Activated effector memory CD4-positive, alpha-beta T cell treated with anti-CD3 and anti-CD28 coated beads, Interleukin-2, amount 50 U/mL, for 16 hours (primary cell): ENCODE results near the gene GPR83.
"Not testable (repeated sequence)": the region's sequence is repeated elsewhere in the genome, so short reads cannot be mapped to it uniquely, and the experiment has no call there.

ENCODE experiments used
- DNase-seq: peaks from one replicate; pipeline ENCODE4 v3.0.0-alpha.2; 2020

The GPR83 gene

DNA sequence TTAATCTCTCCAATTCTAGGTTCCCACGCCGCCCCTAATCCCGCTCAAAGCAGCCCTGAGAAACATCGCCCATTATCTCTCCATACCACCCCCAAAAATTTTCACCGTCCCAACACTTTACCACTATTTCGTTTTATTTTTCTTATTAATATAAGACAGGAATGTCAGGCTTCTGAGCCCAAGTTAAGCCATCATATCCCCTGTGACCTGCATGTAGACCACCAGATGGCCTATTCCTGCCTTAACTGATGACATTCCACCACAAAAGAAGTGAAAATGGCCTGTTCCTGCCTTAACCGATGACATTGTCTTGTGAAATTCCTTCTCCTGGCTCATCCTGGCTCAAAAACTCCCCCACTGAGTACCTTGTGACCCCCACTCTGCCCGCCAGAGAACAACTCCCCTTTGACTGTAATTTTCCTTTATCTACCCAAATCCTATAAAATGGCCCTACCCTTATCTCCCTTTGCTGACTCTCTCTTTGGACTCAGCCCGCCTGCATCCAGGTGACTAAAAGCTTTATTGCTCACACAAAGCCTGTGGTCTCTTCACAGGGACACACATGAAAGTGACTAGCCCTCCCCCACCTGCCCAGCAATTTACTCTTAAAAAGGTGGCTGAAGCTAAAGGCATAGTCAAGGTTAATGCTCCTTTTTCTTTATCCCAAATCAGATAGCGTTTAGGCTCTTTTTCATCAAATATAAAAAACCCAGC, 50.2 kb downstream of the GPR83 start:
- not testable (repeated sequence) for DNase-seq

GRCh38 chr11:94346311-94346710, 54.9 kb downstream of the GPR83 start:
- not testable (repeated sequence) for DNase-seq

- no peak for DNase-seq
These were observed 57.7 kb downstream of the GPR83 start for GRCh38 chr11:94343495-94343894.

GRCh38 chr11:94342250-94342649, 59.0 kb downstream of the GPR83 start:
- no peak for DNase-seq

DNA sequence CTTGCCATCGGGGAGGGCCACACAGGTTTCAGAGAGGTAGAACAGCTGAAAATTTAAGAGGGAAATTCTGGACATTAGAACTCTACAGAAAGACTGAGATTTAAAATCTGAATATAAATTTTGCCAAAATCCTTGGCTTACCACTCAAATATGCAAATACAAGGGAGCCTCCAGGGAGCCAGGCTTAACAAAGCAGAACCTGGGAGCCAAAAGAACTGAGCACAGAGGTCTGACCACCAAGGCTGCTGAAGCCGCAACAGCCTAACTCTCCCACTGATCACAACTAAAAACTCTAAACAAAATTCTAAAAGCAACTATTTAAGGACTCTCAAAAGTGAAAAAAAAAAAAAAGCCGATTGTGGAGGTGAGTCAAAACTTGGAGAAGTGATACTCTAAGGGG, 62.6 kb downstream of the GPR83 start:
- DNase-seq = no peak

- DNase-seq = no peak
These were observed 65.2 kb downstream of the GPR83 start for GRCh38 chr11:94336033-94336432.

GRCh38 chr11:94332814-94333213, 68.4 kb downstream of the GPR83 start:
- DNase-seq = no peak

GRCh38 chr11:94330789-94331188, 70.4 kb downstream of the GPR83 start:
- DNase-seq = no peak

GRCh38 chr11:94329501-94329900, 71.7 kb downstream of the GPR83 start:
- no peak for DNase-seq

DNA sequence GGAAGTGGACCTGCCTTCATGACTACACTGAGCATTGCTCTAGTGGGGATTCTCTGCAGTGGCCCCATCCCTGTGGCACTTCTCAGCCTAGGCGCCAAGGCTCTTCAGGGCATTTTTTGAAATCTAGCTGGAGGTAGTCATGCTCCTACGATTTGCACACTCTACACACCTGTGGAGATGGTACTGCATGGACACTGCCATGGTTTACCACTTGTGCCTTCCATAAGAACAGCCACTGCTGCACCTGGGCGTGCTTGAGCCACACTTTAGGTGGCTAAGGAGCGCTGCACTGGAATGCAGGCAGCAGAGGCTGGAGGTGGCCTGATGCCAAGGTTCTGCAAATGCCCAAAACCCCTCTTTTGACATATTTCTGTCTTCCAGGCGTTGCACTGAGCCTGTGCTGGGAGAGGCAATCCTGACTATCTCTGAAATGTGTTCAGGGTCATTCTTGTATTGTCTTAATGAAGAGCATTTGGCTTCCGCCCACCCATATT, 72.6 kb downstream of the GPR83 start:
- no peak for DNase-seq
